Mucosa of stomach (tissue), 1 donor: ENCODE results near the gene TSPAN14.

Experiments used
- H3K27me3 ChIP-seq: one replicate; pipeline ENCODE4 v1.7.0; 2013; ENCODE audit warnings: mild to moderate bottlenecking, low read length; ENCODE audit not compliant: control insufficient read depth, insufficient read depth
- H3K36me3 ChIP-seq: one replicate; pipeline ENCODE4 v1.7.0; 2013; ENCODE audit warnings: low read length; ENCODE audit not compliant: control insufficient read depth, insufficient read depth
- H3K4me1 ChIP-seq: one replicate; pipeline ENCODE4 v1.7.0; 2013; ENCODE audit warnings: mild to moderate bottlenecking, low read length; ENCODE audit not compliant: control insufficient read depth, insufficient read depth
- H3K4me3 ChIP-seq: one replicate; pipeline ENCODE4 v1.7.0; 2013; ENCODE audit warnings: low read length
- H3K9ac ChIP-seq: one replicate; pipeline ENCODE4 v1.7.0; 2013; ENCODE audit warnings: mild to moderate bottlenecking, low read length, moderate library complexity
- H3K9me3 ChIP-seq: one replicate; pipeline ENCODE4 v1.7.0; 2013; ENCODE audit warnings: mild to moderate bottlenecking, low read length, moderate library complexity; ENCODE audit not compliant: control insufficient read depth
- donor health status: Pancreatic carcinoma.

TSPAN14 gene

GRCh38 chr10:80433134-80433533 lies 21.0 kb upstream of the TSPAN14 start:
- no peak overlapping the region for H3K9ac ChIP-seq
- no peaks in the 10 kb centered on the region for H3K9me3 ChIP-seq
- no peaks in the 10 kb centered on the region for H3K27me3 ChIP-seq
- H3K4me1 ChIP-seq: peaks cover 8% of the 10 kb centered on the region
- H3K36me3 ChIP-seq: no peaks in the 10 kb centered on the region
- H3K4me3 ChIP-seq: no peak overlapping the region

- no peak overlapping the region for H3K4me3 ChIP-seq
- H3K36me3 ChIP-seq: no peaks in the 10 kb centered on the region
- H3K9me3 ChIP-seq: no peaks in the 10 kb centered on the region
- H3K4me1 ChIP-seq: no peaks in the 10 kb centered on the region
- H3K27me3 ChIP-seq: no peaks in the 10 kb centered on the region
- H3K9ac ChIP-seq: no peak overlapping the region
Observed at GRCh38 chr10:80436446-80437098, 17.5 kb upstream of the TSPAN14 start.

- Histone ChIP-seq H3K36me3 (no peaks in the 10 kb centered on the region), H3K4me1 (no peaks in the 10 kb centered on the region), H3K9ac (no peak overlapping the region), H3K27me3 (no peaks in the 10 kb centered on the region), H3K9me3 (no peaks in the 10 kb centered on the region), H3K4me3 (no peak overlapping the region)
Observed at GRCh38 chr10:80437227-80437626, 16.9 kb upstream of the TSPAN14 start.

GRCh38 chr10:80441831-80442230 lies 12.3 kb upstream of the TSPAN14 start:
- H3K4me1 ChIP-seq: no peaks in the 10 kb centered on the region
- no peak overlapping the region for H3K4me3 ChIP-seq
- H3K27me3 ChIP-seq: no peaks in the 10 kb centered on the region
- no peak overlapping the region for H3K9ac ChIP-seq
- H3K36me3 ChIP-seq: no peaks in the 10 kb centered on the region
- H3K9me3 ChIP-seq: no peaks in the 10 kb centered on the region

- no peak overlapping the region for H3K9ac ChIP-seq
Observed at GRCh38 chr10:80442879-80443278, 11.2 kb upstream of the TSPAN14 start.

GRCh38 chr10:80443531-80443974 lies 10.6 kb upstream of the TSPAN14 start:
- H3K36me3 ChIP-seq: no peaks in the 10 kb centered on the region
- H3K27me3 ChIP-seq: no peaks in the 10 kb centered on the region
- no peaks in the 10 kb centered on the region for H3K4me1 ChIP-seq
- H3K4me3 ChIP-seq: no peak overlapping the region
- H3K9ac ChIP-seq: no peak overlapping the region
- H3K9me3 ChIP-seq: no peaks in the 10 kb centered on the region

More at GRCh38 chr10:80442879-80443278, 11.2 kb upstream of the TSPAN14 start:
- Histone ChIP-seq H3K27me3 (no peaks in the 10 kb centered on the region), H3K4me3 (no peak overlapping the region), H3K4me1 (no peaks in the 10 kb centered on the region), H3K36me3 (no peaks in the 10 kb centered on the region), H3K9me3 (no peaks in the 10 kb centered on the region)

- Histone ChIP-seq H3K36me3 (no peaks in the 10 kb centered on the region), H3K9ac (no peak overlapping the region), H3K4me1 (no peaks in the 10 kb centered on the region), H3K4me3 (no peak overlapping the region), H3K27me3 (no peaks in the 10 kb centered on the region), H3K9me3 (no peaks in the 10 kb centered on the region)
Observed at GRCh38 chr10:80444124-80444523, 10.0 kb upstream of the TSPAN14 start.

- Histone ChIP-seq H3K9ac (no peak overlapping the region), H3K4me1 (no peaks in the 10 kb centered on the region), H3K27me3 (no peaks in the 10 kb centered on the region), H3K4me3 (no peak overlapping the region), H3K36me3 (no peaks in the 10 kb centered on the region), H3K9me3 (no peaks in the 10 kb centered on the region)
Observed at GRCh38 chr10:80444646-80445319, 9.3 kb upstream of the TSPAN14 start.

GRCh38 chr10:80447436-80448190 lies 6.5 kb upstream of the TSPAN14 start:
- Histone ChIP-seq H3K4me3 (no peak overlapping the region), H3K36me3 (no peaks in the 10 kb centered on the region), H3K9ac (no peak overlapping the region), H3K4me1 (no peaks in the 10 kb centered on the region), H3K9me3 (no peaks in the 10 kb centered on the region), H3K27me3 (no peaks in the 10 kb centered on the region)

- no peaks in the 10 kb centered on the region for H3K9me3 ChIP-seq
- H3K27me3 ChIP-seq: no peaks in the 10 kb centered on the region
- no peak overlapping the region for H3K4me3 ChIP-seq
- H3K4me1 ChIP-seq: no peaks in the 10 kb centered on the region
- H3K9ac ChIP-seq: no peak overlapping the region
- no peaks in the 10 kb centered on the region for H3K36me3 ChIP-seq
Observed at GRCh38 chr10:80448209-80448942, 5.7 kb upstream of the TSPAN14 start.

GRCh38 chr10:80449520-80449919 lies 4.6 kb upstream of the TSPAN14 start:
- no peaks in the 10 kb centered on the region for H3K4me1 ChIP-seq
- H3K36me3 ChIP-seq: no peaks in the 10 kb centered on the region
- H3K27me3 ChIP-seq: no peaks in the 10 kb centered on the region
- H3K9ac ChIP-seq: no peak overlapping the region
- no peak overlapping the region for H3K4me3 ChIP-seq
- H3K9me3 ChIP-seq: no peaks in the 10 kb centered on the region

GRCh38 chr10:80451132-80451531 lies 3.0 kb upstream of the TSPAN14 start:
- Histone ChIP-seq H3K36me3 (no peaks in the 10 kb centered on the region), H3K4me1 (peaks cover 10% of the 10 kb centered on the region), H3K9ac (no peak overlapping the region), H3K4me3 (no peak overlapping the region), H3K27me3 (no peaks in the 10 kb centered on the region), H3K9me3 (no peaks in the 10 kb centered on the region)
